NCI-H510A treated with DMSO at 0.1 percent for 48 hours (cell line): Measurements from ENCODE around the gene GTF2A1L.
"Not testable (repeated sequence)": the region's sequence is repeated elsewhere in the genome, so short reads cannot be mapped to it uniquely, and the experiment has no call there.

Experiments
- DNase-seq: peaks from one replicate; lab custom pipeline; 2025; lab: John Stamatoyannopoulos, UW

Gene GTF2A1L

GRCh38 chr2:48607307-48608014 lies 10.2 kb upstream of the GTF2A1L start:
- no peak for DNase-seq

GRCh38 chr2:48613211-48613610 lies 4.4 kb upstream of the GTF2A1L start:
- DNase-seq: no peak

GRCh38 chr2:48614581-48614980 lies 3.1 kb upstream of the GTF2A1L start:
- DNase-seq: not testable (repeated sequence)

- DNase-seq: no peak
These were observed 1.9 kb downstream of the GTF2A1L start for GRCh38 chr2:48619526-48619925.

- DNase-seq: no peak
These were observed 2.9 kb downstream of the GTF2A1L start for GRCh38 chr2:48620604-48621003.

- not testable (repeated sequence) for DNase-seq
These were observed 5.0 kb downstream of the GTF2A1L start for GRCh38 chr2:48622691-48623090.

GRCh38 chr2:48624696-48625095 lies 7.0 kb downstream of the GTF2A1L start:
- DNase-seq: no peak

GRCh38 chr2:48626047-48626446 lies 8.4 kb downstream of the GTF2A1L start:
- no peak for DNase-seq

- DNase-seq: no peak
These were observed 15.5 kb downstream of the GTF2A1L start for GRCh38 chr2:48633143-48633542.

GRCh38 chr2:48635786-48636185 lies 18.1 kb downstream of the GTF2A1L start:
- DNase-seq: no peak

- DNase-seq: no peak
These were observed 20.6 kb downstream of the GTF2A1L start for GRCh38 chr2:48638261-48638660.

- DNase-seq: no peak
These were observed 33.6 kb downstream of the GTF2A1L start for GRCh38 chr2:48651158-48651790.

GRCh38 chr2:48668992-48669391 lies 51.3 kb downstream of the GTF2A1L start:
- no peak for DNase-seq

- no peak for DNase-seq
These were observed 55.9 kb downstream of the GTF2A1L start for GRCh38 chr2:48673581-48673980.

GRCh38 chr2:48674933-48675332 lies 57.3 kb downstream of the GTF2A1L start:
- DNase-seq: no peak

GRCh38 chr2:48677450-48677849 lies 59.8 kb downstream of the GTF2A1L start:
- no peak for DNase-seq

GRCh38 chr2:48685126-48685525 lies 67.5 kb downstream of the GTF2A1L start:
- no peak for DNase-seq

- no peak for DNase-seq
These were observed 74.5 kb downstream of the GTF2A1L start for GRCh38 chr2:48691935-48692691.

GRCh38 chr2:48693066-48693465 lies 75.4 kb downstream of the GTF2A1L start:
- DNase-seq: no peak

- no peak for DNase-seq
These were observed 76.0 kb downstream of the GTF2A1L start for GRCh38 chr2:48693645-48694044.

- no peak for DNase-seq
These were observed 76.5 kb downstream of the GTF2A1L start for GRCh38 chr2:48694149-48694548.

GRCh38 chr2:48695991-48696390 lies 78.3 kb downstream of the GTF2A1L start:
- DNase-seq: no peak

GRCh38 chr2:48696881-48697280 lies 79.2 kb downstream of the GTF2A1L start:
- no peak for DNase-seq
